Measurements from ENCODE around the gene EFCAB11.
A peak's percentile ranks its signal among the peaks of the same experiment; 100 is the strongest.

EFCAB11 gene

GRCh38 chr14:89956661-89957009, 2.1 kb upstream of the EFCAB11 start:
- Histone ChIP-seq H3K36me3 (ENCODE audit: control insufficient read depth in 1 of 2, insufficient read depth in 2 of 2, low read length in 2 of 2) (peaks cover 0 to 8% of the 10 kb centered on the region in 2 donors), H3K27ac (ENCODE audit: low read length) (peak overlapping the region; percentile 85), H3K4me1 (ENCODE audit: control insufficient read depth in 1 of 2, insufficient read depth in 2 of 2, low read length in 2 of 2) (peaks cover 8 to 18% of the 10 kb centered on the region in 2 donors), H3K4me3 (ENCODE audit: low read depth in 1 of 2, low read length in 2 of 2) (peak overlapping the region; percentile 81 to 96), H3K9me3 (ENCODE audit: control insufficient read depth in 1 of 2, low read length in 2 of 2) (no peaks in the 10 kb centered on the region), H3K27me3 (ENCODE audit: low read depth, low read length) (no peaks in the 10 kb centered on the region)

GRCh38 chr14:89955745-89956660, 1.5 kb upstream of the EFCAB11 start, which contains the start of gene TDP1:
TDP1 (plus strand) TSS chr14:89955927; CDS start chr14:89963115, 7,188 bp downstream.
- Histone ChIP-seq H3K9me3 (ENCODE audit: control insufficient read depth in 1 of 2, low read length in 2 of 2) (no peaks in the 10 kb centered on the region), H3K27me3 (ENCODE audit: low read depth, low read length) (no peaks in the 10 kb centered on the region), H3K27ac (ENCODE audit: low read length) (peak within 1 kb of the TSS; percentile 85), H3K4me1 (ENCODE audit: control insufficient read depth in 1 of 2, insufficient read depth in 2 of 2, low read length in 2 of 2) (peaks cover 8 to 18% of the 10 kb centered on the region in 2 donors), H3K36me3 (ENCODE audit: control insufficient read depth in 1 of 2, insufficient read depth in 2 of 2, low read length in 2 of 2) (peaks cover 0 to 8% of the 10 kb centered on the region in 2 donors), H3K4me3 (ENCODE audit: low read depth in 1 of 2, low read length in 2 of 2) (peak within 1 kb of the TSS; percentile 81 to 96)

- no peaks in the 10 kb centered on the region for H3K9me3 ChIP-seq (ENCODE audit: control insufficient read depth in 1 of 2, low read length in 2 of 2)
- peak overlapping the region; percentile 76 for H3K27ac ChIP-seq (ENCODE audit: low read length)
- H3K4me1 ChIP-seq (ENCODE audit: control insufficient read depth in 1 of 2, insufficient read depth in 2 of 2, low read length in 2 of 2), result peaks cover 8 to 18% of the 10 kb centered on the region in 2 donors
- H3K27me3 ChIP-seq (ENCODE audit: low read depth, low read length), result no peaks in the 10 kb centered on the region
- H3K36me3 ChIP-seq (ENCODE audit: control insufficient read depth in 1 of 2, insufficient read depth in 2 of 2, low read length in 2 of 2), result peaks cover 0 to 8% of the 10 kb centered on the region in 2 donors
- H3K4me3 ChIP-seq (ENCODE audit: low read depth in 1 of 2, low read length in 2 of 2), result peak overlapping the region; percentile 81 to 96
Observed at GRCh38 chr14:89955022-89955744, 653 bp upstream of the EFCAB11 start.

- H3K4me3 ChIP-seq (ENCODE audit: low read depth in 1 of 2, low read length in 2 of 2), result peak overlapping the region; percentile 81 to 96
Observed at GRCh38 chr14:89953602-89954001, 928 bp downstream of the EFCAB11 start.

GRCh38 chr14:89952576-89952975, 2.0 kb downstream of the EFCAB11 start:
- no peak overlapping the region for H3K27ac ChIP-seq (ENCODE audit: low read length)
- H3K9me3 ChIP-seq (ENCODE audit: control insufficient read depth in 1 of 2, low read length in 2 of 2), result no peaks in the 10 kb centered on the region
- H3K4me3 ChIP-seq (ENCODE audit: low read depth in 1 of 2, low read length in 2 of 2), result no peak overlapping the region
- H3K4me1 ChIP-seq (ENCODE audit: control insufficient read depth in 1 of 2, insufficient read depth in 2 of 2, low read length in 2 of 2), result peaks cover 8 to 18% of the 10 kb centered on the region in 2 donors
- no peaks in the 10 kb centered on the region for H3K27me3 ChIP-seq (ENCODE audit: low read depth, low read length)
- H3K36me3 ChIP-seq (ENCODE audit: control insufficient read depth in 1 of 2, insufficient read depth in 2 of 2, low read length in 2 of 2), result peaks cover 0 to 13% of the 10 kb centered on the region in 2 donors

More at GRCh38 chr14:89953602-89954001, 928 bp downstream of the EFCAB11 start:
- Histone ChIP-seq H3K9me3 (ENCODE audit: control insufficient read depth in 1 of 2, low read length in 2 of 2) (no peaks in the 10 kb centered on the region), H3K27me3 (ENCODE audit: low read depth, low read length) (no peaks in the 10 kb centered on the region), H3K4me1 (ENCODE audit: control insufficient read depth in 1 of 2, insufficient read depth in 2 of 2, low read length in 2 of 2) (peaks cover 8 to 18% of the 10 kb centered on the region in 2 donors), H3K36me3 (ENCODE audit: control insufficient read depth in 1 of 2, insufficient read depth in 2 of 2, low read length in 2 of 2) (peaks cover 0 to 13% of the 10 kb centered on the region in 2 donors), H3K27ac (ENCODE audit: low read length) (no peak overlapping the region)

- no peaks in the 10 kb centered on the region for H3K4me1 ChIP-seq (ENCODE audit: control insufficient read depth in 1 of 2, insufficient read depth in 2 of 2, low read length in 2 of 2)
- H3K9me3 ChIP-seq (ENCODE audit: control insufficient read depth in 1 of 2, low read length in 2 of 2), result no peaks in the 10 kb centered on the region
- H3K27ac ChIP-seq (ENCODE audit: low read length), result no peak overlapping the region
Observed at GRCh38 chr14:89947344-89947743, 7.2 kb downstream of the EFCAB11 start.

GRCh38 chr14:89941830-89942377, 12.6 kb downstream of the EFCAB11 start:
- H3K9me3 ChIP-seq (ENCODE audit: control insufficient read depth in 1 of 2, low read length in 2 of 2), result no peaks in the 10 kb centered on the region
- no peaks in the 10 kb centered on the region for H3K4me1 ChIP-seq (ENCODE audit: control insufficient read depth in 1 of 2, insufficient read depth in 2 of 2, low read length in 2 of 2)
- H3K27me3 ChIP-seq (ENCODE audit: low read depth, low read length), result no peaks in the 10 kb centered on the region
- H3K36me3 ChIP-seq (ENCODE audit: control insufficient read depth in 1 of 2, insufficient read depth in 2 of 2, low read length in 2 of 2), result peaks cover 0 to 5% of the 10 kb centered on the region in 2 donors
- H3K27ac ChIP-seq (ENCODE audit: low read length), result no peak overlapping the region
- H3K4me3 ChIP-seq (ENCODE audit: low read depth in 1 of 2, low read length in 2 of 2), result no peak overlapping the region

More at GRCh38 chr14:89947344-89947743, 7.2 kb downstream of the EFCAB11 start:
- Histone ChIP-seq H3K36me3 (ENCODE audit: control insufficient read depth in 1 of 2, insufficient read depth in 2 of 2, low read length in 2 of 2) (peaks cover 0 to 9% of the 10 kb centered on the region in 2 donors), H3K4me3 (ENCODE audit: low read depth in 1 of 2, low read length in 2 of 2) (no peak overlapping the region), H3K27me3 (ENCODE audit: low read depth, low read length) (no peaks in the 10 kb centered on the region)

GRCh38 chr14:89936654-89937185, 17.8 kb downstream of the EFCAB11 start:
- H3K27me3 ChIP-seq (ENCODE audit: low read depth, low read length), result no peaks in the 10 kb centered on the region
- H3K36me3 ChIP-seq (ENCODE audit: control insufficient read depth in 1 of 2, insufficient read depth in 2 of 2, low read length in 2 of 2), result no peaks in the 10 kb centered on the region
- no peak overlapping the region for H3K27ac ChIP-seq (ENCODE audit: low read length)

GRCh38 chr14:89933002-89933401, 21.5 kb downstream of the EFCAB11 start:
- H3K27ac ChIP-seq (ENCODE audit: low read length), result no peak overlapping the region
- H3K4me3 ChIP-seq (ENCODE audit: low read depth in 1 of 2, low read length in 2 of 2), result no peak overlapping the region
- H3K4me1 ChIP-seq (ENCODE audit: control insufficient read depth in 1 of 2, insufficient read depth in 2 of 2, low read length in 2 of 2), result no peaks in the 10 kb centered on the region
- H3K27me3 ChIP-seq (ENCODE audit: low read depth, low read length), result no peaks in the 10 kb centered on the region
- peaks cover 0 to 17% of the 10 kb centered on the region in 2 donors for H3K36me3 ChIP-seq (ENCODE audit: control insufficient read depth in 1 of 2, insufficient read depth in 2 of 2, low read length in 2 of 2)
- H3K9me3 ChIP-seq (ENCODE audit: control insufficient read depth in 1 of 2, low read length in 2 of 2), result no peaks in the 10 kb centered on the region

More at GRCh38 chr14:89936654-89937185, 17.8 kb downstream of the EFCAB11 start:
- no peaks in the 10 kb centered on the region for H3K9me3 ChIP-seq (ENCODE audit: control insufficient read depth in 1 of 2, low read length in 2 of 2)
- no peak overlapping the region for H3K4me3 ChIP-seq (ENCODE audit: low read depth in 1 of 2, low read length in 2 of 2)
- H3K4me1 ChIP-seq (ENCODE audit: control insufficient read depth in 1 of 2, insufficient read depth in 2 of 2, low read length in 2 of 2), result no peaks in the 10 kb centered on the region

- Histone ChIP-seq H3K27me3 (ENCODE audit: low read depth, low read length) (no peaks in the 10 kb centered on the region), H3K36me3 (ENCODE audit: control insufficient read depth in 1 of 2, insufficient read depth in 2 of 2, low read length in 2 of 2) (peaks cover 0 to 22% of the 10 kb centered on the region in 2 donors), H3K4me3 (ENCODE audit: low read depth in 1 of 2, low read length in 2 of 2) (no peak overlapping the region), H3K9me3 (ENCODE audit: control insufficient read depth in 1 of 2, low read length in 2 of 2) (no peaks in the 10 kb centered on the region), H3K27ac (ENCODE audit: low read length) (no peak overlapping the region), H3K4me1 (ENCODE audit: control insufficient read depth in 1 of 2, insufficient read depth in 2 of 2, low read length in 2 of 2) (no peaks in the 10 kb centered on the region)
Observed at GRCh38 chr14:89927186-89927865, 27.2 kb downstream of the EFCAB11 start.
